ENCODE results near the gene RTN1. TPM values are rescaled to one million over a fixed set of nuclear protein-coding genes. Genes with fewer than 3 reads are reported as not detected.

Gene RTN1
- total and polyA plus RNA-seq, 8 donors, result 0.61 to 10.6 (median 2.4) TPM; not detected in 2

GRCh38 chr14:59836116-59836515 lies 34.5 kb downstream of the RTN1 start:
- no peak overlapping the region for H3K4me3 ChIP-seq
- WGBS, 5 donors, result 65 to 85% (median 77%) methylated on average over 3 of the region's 3 CpGs
- no peak for TF ChIP-seq CTCF (IDR thresholded peaks at IDR 0.05)
- TF ChIP-seq POLR2A (IDR thresholded peaks at IDR 0.05), result no peak
- TF ChIP-seq POLR2AphosphoS5 (IDR thresholded peaks at IDR 0.05), result no peak
- no peak for TF ChIP-seq EP300 (IDR thresholded peaks at IDR 0.05)
- intact Hi-C loops (cut with DNase I; ENCODE audit: low total_unique reads), result no loop called here
- H3K27me3 ChIP-seq, result no peaks in the 10 kb centered on the region
- DNase-seq, result no peak
- H3K27ac ChIP-seq, result no peak overlapping the region
- no peaks in the 10 kb centered on the region for H3K4me1 ChIP-seq
- H3K36me3 ChIP-seq, result no peaks in the 10 kb centered on the region
- no peaks in the 10 kb centered on the region for H3K9me3 ChIP-seq

GRCh38 chr14:59832653-59833294 lies 37.8 kb downstream of the RTN1 start:
- 86 to 97% (median 87%) methylated on average over 2 of the region's 2 CpGs for WGBS, 5 donors
- Histone ChIP-seq H3K4me1 (no peaks in the 10 kb centered on the region), H3K36me3 (no peaks in the 10 kb centered on the region), H3K4me3 (no peak overlapping the region), H3K27me3 (no peaks in the 10 kb centered on the region), H3K27ac (no peak overlapping the region), H3K9me3 (no peaks in the 10 kb centered on the region)
- intact Hi-C loops (cut with DNase I; ENCODE audit: low total_unique reads), result no loop called here
- DNase-seq, result no peak
- TF ChIP-seq EP300 (IDR thresholded peaks at IDR 0.05), result no peak
- TF ChIP-seq CTCF (IDR thresholded peaks at IDR 0.05), result no peak
- no peak for TF ChIP-seq POLR2A (IDR thresholded peaks at IDR 0.05)
- TF ChIP-seq POLR2AphosphoS5 (IDR thresholded peaks at IDR 0.05), result no peak

DNA sequence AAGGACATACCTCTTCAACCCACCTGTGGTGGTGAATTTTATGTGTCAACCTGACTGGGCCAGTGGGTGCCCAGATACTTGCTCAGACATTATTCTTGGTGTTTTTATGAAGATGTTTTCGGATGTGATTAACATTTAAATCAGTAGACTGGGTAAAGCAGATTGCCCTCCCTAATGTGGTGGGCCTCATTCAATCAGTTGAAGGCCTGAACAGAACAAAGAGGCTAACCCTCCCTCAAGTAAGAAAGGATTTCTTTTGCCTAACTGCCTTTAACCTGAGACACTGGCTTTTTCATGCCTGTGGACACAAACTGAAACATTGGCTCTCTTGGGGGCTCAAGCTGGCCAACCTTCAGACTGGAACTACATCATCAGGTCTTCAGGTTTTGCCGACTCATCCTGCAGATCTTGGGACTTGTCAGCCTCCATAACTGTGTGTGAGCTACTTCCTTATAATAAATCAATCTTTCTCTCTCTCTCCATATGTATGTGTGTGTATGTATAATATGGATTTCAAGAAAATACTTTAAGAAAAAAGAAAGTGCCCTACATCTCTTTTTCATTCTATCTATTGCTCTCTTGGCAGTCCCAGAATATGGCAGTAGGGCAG lies 39.4 kb downstream of the RTN1 start:
- intact Hi-C loops (cut with DNase I; ENCODE audit: low total_unique reads), result no loop called here
- TF ChIP-seq POLR2A (IDR thresholded peaks at IDR 0.05) (no peak), EP300 (IDR thresholded peaks at IDR 0.05) (no peak), CTCF (IDR thresholded peaks at IDR 0.05) (no peak), POLR2AphosphoS5 (IDR thresholded peaks at IDR 0.05) (no peak)

GRCh38 chr14:59830338-59830734 lies 40.2 kb downstream of the RTN1 start:
- WGBS, 5 donors, result 69 to 84% (median 73%) methylated on average over 3 of the region's 3 CpGs
- H3K27ac ChIP-seq, result no peak overlapping the region
- H3K4me3 ChIP-seq, result no peak overlapping the region
- no peaks in the 10 kb centered on the region for H3K27me3 ChIP-seq
- intact Hi-C loops (cut with DNase I; ENCODE audit: low total_unique reads), result no loop called here
- TF ChIP-seq POLR2AphosphoS5 (IDR thresholded peaks at IDR 0.05) (no peak), CTCF (IDR thresholded peaks at IDR 0.05) (no peak), POLR2A (IDR thresholded peaks at IDR 0.05) (no peak), EP300 (IDR thresholded peaks at IDR 0.05) (no peak)
- H3K9me3 ChIP-seq, result no peaks in the 10 kb centered on the region
- H3K4me1 ChIP-seq, result no peaks in the 10 kb centered on the region
- no peaks in the 10 kb centered on the region for H3K36me3 ChIP-seq
- no peak for DNase-seq

More for the DNA sequence above, 39.4 kb downstream of the RTN1 start:
- H3K4me1 ChIP-seq, result no peaks in the 10 kb centered on the region
- WGBS, 5 donors, result 70 to 86% (median 83%) methylated on average over 2 of the region's 2 CpGs
- H3K9me3 ChIP-seq, result no peaks in the 10 kb centered on the region
- H3K36me3 ChIP-seq, result no peaks in the 10 kb centered on the region
- H3K27ac ChIP-seq, result no peak overlapping the region
- no peak overlapping the region for H3K4me3 ChIP-seq
- no peak for DNase-seq
- H3K27me3 ChIP-seq, result no peaks in the 10 kb centered on the region
